Mesothelial cell of epicardium (in vitro differentiated cells): ENCODE data around the gene SCFD2. TPM values are rescaled to one million over a fixed set of nuclear protein-coding genes. Genes with fewer than 3 reads are reported as not detected.

Experiments
- DNase-seq, 2 experiments: peaks; one replicate each; pipeline ENCODE4 v3.0.0; 2021; ENCODE audit warnings: low spot score in 2 of 2; ENCODE audit not compliant: unreplicated experiment in 2 of 2
- H3K27ac Mint-ChIP-seq: 2 replicates; pipeline ENCODE4 v1.8.0; 2021; ENCODE audit warnings: mixed read lengths
- H3K27me3 Mint-ChIP-seq: 2 replicates; pipeline ENCODE4 v1.8.0; 2021; ENCODE audit warnings: low read depth, mixed read lengths
- H3K36me3 Mint-ChIP-seq: 2 replicates; pipeline ENCODE4 v1.8.0; 2021; ENCODE audit warnings: mixed read lengths
- H3K4me1 Mint-ChIP-seq: 2 replicates; pipeline ENCODE4 v1.8.0; 2021; ENCODE audit warnings: mixed read lengths
- H3K4me3 Mint-ChIP-seq: 2 replicates; pipeline ENCODE4 v1.8.0; 2021; ENCODE audit warnings: mild to moderate bottlenecking, moderate library complexity, mixed read lengths
- H3K9me3 Mint-ChIP-seq: 2 replicates; pipeline ENCODE4 v1.8.0; 2021; ENCODE audit warnings: mixed read lengths
- CTCF ChIP-seq: fragments of 200-600 bp; sonication (generic); IDR thresholded peaks from one replicate; pipeline ENCODE4 v1.5.0; 2021; ENCODE audit warnings: antibody characterized with exemption; ENCODE audit not compliant: unreplicated experiment
- total RNA-seq: library from RNA; stranded (reverse); gene quantifications from 3 replicates; pipeline ENCODE4 v1.2.1, GENCODE V29; 2021

The SCFD2 gene
- total RNA-seq, 1 donor from 2014 or later = 15.6 TPM

- peaks cover 20% of the 10 kb centered on the region for H3K4me1 Mint-ChIP-seq
- no peaks in the 10 kb centered on the region for H3K36me3 Mint-ChIP-seq
- H3K27ac Mint-ChIP-seq = no peak overlapping the region
- no peak overlapping the region for H3K4me3 Mint-ChIP-seq
- H3K9me3 Mint-ChIP-seq = no peaks in the 10 kb centered on the region
- peaks cover 35% of the 10 kb centered on the region for H3K27me3 Mint-ChIP-seq
- TF ChIP-seq CTCF = no peak
- no peak for DNase-seq
These were observed 9.0 kb upstream of the SCFD2 start for GRCh38 chr4:53374777-53375258.

- Mint-ChIP-seq H3K4me1 (peaks cover 4% of the 10 kb centered on the region), H3K27ac (no peak overlapping the region), H3K4me3 (no peak overlapping the region), H3K9me3 (no peaks in the 10 kb centered on the region), H3K36me3 (no peaks in the 10 kb centered on the region), H3K27me3 (peaks cover 58% of the 10 kb centered on the region)
- no peak for DNase-seq
- no peak for TF ChIP-seq CTCF
These were observed 6.1 kb upstream of the SCFD2 start for GRCh38 chr4:53371843-53372521.

DNA sequence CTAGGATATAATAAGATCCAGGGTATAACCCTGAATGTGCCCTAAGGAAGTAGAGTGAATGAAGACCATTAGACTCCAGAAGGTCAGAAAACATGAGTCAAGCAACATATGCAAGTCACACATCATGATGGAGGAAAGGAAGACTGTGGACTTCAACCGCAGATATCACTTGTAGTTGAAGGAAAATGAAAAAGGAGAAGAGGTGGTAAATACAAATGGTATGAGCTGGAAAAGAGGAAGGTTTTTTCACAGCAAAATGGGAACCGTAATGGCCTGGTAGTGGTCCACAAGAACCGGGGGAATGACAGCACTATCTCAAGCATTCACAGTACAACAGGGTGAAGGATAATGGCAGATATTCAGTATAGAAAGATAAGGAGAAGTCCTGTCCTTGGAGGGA is 5.2 kb upstream of the SCFD2 start:
- no peak for TF ChIP-seq CTCF
- Mint-ChIP-seq H3K27me3 (peaks cover 59% of the 10 kb centered on the region), H3K4me1 (peaks cover 6% of the 10 kb centered on the region), H3K9me3 (no peaks in the 10 kb centered on the region), H3K36me3 (no peaks in the 10 kb centered on the region), H3K27ac (no peak overlapping the region), H3K4me3 (no peak overlapping the region)
- no peak for DNase-seq

DNA sequence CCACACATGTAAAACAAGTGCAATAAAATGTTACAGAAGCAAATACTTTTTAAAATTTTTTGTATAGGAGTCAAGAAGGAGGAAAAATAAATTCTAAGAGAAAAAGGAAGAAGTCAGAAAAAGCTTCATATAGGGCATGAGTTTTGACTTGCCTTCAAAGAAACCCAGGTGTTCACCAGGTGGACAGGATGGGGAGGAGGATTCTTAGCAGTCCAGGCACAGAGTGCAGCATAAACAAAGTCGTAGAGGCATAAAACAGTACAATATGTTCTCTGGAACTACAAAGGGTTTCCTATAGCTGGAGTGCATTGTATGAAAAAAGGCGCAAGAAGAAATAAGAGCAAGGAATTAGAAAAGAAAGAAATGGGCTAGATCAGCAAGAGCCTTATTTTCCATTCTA is 1.9 kb upstream of the SCFD2 start:
- Mint-ChIP-seq H3K27ac (no peak overlapping the region), H3K27me3 (peaks cover 51% of the 10 kb centered on the region), H3K9me3 (no peaks in the 10 kb centered on the region), H3K4me3 (no peak overlapping the region), H3K4me1 (peaks cover 22% of the 10 kb centered on the region), H3K36me3 (no peaks in the 10 kb centered on the region)
- TF ChIP-seq CTCF = no peak
- DNase-seq = no peak

- H3K4me1 Mint-ChIP-seq = peaks cover 30% of the 10 kb centered on the region
- peak overlapping the region; percentile 90 for H3K4me3 Mint-ChIP-seq
- H3K27me3 Mint-ChIP-seq = peaks cover 38% of the 10 kb centered on the region
- TF ChIP-seq CTCF = no peak
- DNase-seq = no peak
- no peaks in the 10 kb centered on the region for H3K9me3 Mint-ChIP-seq
- H3K27ac Mint-ChIP-seq = peak overlapping the region; percentile 86
- no peaks in the 10 kb centered on the region for H3K36me3 Mint-ChIP-seq
These were observed 448 bp upstream of the SCFD2 start for GRCh38 chr4:53366301-53366716.
